CD4-positive, alpha-beta T cell treated with Interleukin-15 for 4 hours (primary cell): ENCODE data around the gene CREB5.

ENCODE experiments used
- DNase-seq: peaks from one replicate; pipeline ENCODE4 v3.0.0-alpha.2; 2020; ENCODE audit warnings: low spot score

The CREB5 gene

DNA sequence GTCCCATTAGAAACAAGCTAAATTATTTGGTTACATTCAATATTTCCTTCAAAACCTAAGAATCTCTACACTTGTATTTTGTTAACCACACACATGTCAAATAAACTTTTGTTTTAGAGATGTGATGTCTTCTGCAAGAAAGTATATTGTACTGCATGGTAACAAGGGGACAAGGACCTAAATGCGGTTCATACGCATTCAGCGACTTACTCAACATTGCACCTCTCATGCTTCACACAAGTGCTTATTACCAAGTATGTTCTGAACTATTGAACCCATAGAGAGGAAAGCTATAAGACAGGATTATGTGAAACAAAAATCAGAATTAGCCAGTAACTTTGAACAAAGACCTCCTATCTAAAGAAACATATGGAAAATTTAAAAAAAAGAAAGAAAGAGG is 68.3 kb downstream of the CREB5 start:
- DNase-seq: no peak

DNA sequence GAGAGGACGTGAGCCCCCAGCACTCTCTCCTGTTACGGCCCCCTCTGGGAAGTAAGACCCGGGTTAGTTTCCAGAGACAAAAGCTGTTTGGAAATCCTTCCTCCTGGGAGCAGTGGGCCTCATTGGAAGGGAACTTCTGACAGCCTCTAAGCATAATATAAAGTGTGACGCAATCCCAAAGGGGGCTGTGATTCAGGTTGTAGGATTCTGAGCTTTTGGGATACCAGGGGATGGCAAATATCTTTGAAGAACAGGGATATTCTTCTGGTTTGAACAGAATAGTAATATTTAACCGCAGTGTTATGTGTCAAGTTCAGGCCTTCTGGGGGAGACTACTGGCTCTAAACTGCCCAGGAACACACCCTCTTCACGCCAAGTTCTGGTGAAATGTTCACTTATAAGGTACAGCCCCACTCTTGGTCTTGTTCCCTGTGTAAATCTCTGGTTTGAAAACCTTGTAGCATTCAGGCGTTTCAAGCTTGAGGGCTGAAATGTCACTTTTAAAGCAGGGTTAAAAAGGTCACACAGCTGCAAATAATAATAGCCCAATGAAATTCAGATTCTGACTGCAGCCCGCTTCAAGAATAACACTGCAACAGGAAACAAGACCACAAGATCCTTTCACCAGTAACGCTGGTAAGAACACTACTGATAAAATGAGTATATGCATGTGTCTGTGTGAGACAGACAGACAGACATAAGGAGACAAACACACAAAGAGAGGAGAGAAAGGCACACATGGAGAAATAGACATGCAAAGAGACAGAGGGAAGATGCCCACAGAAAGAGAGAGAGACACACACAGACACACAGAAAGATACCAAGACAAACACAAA is 69.0 kb downstream of the CREB5 start:
- no peak for DNase-seq

DNA sequence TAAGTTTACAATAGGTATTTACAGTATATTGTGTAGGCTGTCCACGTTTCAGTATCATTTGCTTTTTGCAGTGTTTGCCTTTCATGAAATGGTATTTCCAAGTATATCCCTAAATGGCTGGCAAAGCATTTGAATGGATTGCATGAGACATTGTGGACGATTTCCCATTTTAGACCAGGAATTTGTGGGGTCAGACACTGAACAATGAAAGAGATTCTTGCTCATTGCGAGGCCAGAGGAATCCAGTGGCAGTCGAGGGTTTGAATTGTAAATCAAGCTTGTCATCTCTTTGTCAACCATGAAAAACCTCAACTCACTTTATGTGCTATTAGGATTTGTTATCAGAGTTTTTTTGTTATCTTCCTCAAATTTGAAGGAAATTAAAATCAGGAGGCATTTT is 70.8 kb downstream of the CREB5 start:
- no peak for DNase-seq

DNA sequence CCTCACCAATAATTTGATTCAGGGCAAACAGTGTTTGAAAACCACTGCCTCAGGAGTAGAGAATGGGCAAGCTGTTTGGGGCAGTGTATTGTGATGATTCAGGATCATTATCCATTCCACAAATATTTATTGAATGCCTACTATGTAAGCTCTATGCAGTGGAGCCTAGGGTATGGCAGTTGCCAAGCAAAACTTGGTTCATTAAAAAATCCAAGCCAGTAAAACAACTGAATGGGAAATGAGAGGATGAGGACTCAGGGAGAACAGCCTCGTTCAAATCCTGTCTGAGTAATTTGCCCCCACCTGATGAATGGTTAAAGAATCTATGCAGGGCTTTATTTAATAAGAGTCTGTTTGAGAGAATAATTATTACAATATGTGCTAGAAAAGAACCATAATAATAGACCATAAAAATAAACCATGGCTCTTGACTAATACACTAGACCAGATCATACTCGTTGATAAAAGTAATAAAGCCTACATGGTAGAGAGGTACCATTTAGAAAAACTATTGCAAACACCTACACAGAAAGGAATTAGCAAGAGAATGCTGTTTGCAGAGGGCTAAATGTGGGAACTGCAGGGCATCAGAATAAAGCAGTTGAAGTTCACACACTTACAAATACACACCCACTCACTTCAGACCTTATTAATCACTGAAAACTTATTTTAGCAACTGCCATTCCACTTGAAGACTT is 71.7 kb downstream of the CREB5 start:
- no peak for DNase-seq

DNA sequence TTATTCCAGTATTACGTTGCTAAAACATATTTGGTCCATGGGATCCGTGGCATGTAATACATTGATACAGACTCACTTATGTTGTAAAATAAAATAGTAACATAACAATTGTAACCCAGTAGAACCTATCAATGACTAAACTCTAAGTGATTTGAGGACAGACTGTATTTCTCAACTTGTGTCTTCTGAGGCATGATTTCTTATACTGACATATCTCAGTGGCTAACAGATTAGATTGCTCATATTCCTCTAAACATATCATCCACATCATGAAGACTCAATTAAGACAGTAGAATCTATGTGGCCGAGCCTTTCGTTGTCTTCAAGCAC is 72.3 kb downstream of the CREB5 start:
- no peak for DNase-seq

DNA sequence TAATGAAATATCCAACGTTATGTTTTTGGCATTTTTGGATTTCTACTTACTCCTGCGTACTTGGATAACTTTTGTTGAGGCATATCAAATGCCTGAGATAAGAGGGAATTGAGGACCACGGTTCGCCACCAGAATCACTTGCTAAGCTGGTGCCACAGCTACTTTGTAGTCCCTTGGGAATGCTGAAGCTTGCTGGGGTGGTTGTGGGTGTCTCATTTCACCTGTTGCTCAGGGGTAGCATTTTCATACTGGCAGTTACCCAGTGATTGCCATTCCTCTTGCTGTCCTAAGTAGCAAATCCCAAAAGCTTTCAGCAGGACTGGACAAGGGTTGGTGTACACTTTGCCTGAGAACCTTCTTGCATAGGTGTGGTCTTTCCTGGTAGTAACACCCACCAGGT is 75.2 kb downstream of the CREB5 start:
- DNase-seq: no peak

DNA sequence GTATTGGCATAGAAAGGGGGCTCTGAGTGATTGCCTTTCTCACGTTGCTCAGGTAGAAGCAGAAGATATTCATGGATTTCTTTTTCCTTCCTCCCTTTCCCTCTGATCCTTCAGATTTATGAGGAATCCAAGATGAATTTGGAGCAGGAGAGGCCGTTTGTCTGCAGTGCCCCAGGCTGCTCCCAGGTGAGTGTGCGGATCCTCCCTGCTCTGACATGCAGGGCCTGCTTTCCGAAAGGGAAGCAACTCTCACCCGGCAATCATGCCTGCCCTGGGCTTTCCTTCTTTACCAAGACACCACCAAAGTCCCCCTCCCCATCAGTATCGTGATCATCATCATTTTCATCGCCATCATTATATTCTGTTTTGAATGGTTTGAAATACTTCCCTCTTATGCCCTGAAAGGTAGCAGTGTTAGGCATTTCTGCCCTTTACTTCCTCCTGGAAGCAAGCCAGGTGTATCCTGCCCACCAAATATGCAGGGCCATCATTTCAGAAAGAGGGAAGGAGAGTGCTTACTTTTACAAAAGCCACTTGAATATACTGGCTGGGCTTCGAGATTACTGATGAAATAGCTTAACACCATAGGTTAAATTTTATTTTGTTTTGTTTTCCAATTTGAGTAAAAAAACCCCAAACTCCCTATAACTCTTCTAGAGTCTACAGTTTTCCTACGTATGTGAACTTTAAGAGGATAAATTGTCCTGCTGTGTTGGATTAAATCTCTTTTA is 75.9 kb downstream of the CREB5 start:
- no peak for DNase-seq

DNA sequence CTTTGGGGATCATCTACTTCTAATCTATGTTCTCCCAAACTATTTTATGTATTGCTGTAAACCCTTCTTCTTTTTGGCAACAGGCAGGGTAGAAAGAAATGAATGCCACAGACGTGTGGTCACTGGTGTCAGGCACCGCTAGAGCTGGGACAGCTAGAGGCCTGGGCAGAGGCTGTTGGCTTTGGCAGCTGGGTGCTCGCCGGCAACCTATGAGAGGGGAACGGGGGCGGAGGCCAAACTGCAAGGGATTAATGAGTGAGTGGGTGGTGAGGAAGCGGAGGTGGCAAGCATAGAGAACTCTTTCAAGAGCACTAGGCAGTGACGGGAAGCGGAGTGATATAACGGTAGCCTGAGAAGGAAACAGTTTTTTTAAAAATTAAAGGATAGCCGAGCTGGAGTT is 78.5 kb downstream of the CREB5 start:
- DNase-seq: no peak

DNA sequence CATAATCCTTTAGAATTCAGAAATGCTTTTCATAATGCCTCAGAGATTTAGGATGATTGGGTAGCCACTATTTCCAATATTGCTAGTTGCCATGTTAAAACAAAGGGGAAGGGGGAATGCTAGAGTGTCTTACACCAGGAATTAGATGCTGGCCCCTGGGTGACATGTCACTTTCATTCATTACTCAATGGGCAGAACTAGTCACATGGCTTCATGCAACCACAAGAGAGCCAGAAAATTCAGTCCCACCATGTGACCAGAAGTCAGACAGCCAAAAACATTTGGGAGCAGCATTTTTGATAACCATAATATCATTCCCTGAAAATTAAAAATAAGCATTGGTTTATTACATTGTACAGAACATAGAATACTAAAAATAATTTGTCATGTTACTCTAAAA is 81.2 kb downstream of the CREB5 start:
- no peak for DNase-seq

DNA sequence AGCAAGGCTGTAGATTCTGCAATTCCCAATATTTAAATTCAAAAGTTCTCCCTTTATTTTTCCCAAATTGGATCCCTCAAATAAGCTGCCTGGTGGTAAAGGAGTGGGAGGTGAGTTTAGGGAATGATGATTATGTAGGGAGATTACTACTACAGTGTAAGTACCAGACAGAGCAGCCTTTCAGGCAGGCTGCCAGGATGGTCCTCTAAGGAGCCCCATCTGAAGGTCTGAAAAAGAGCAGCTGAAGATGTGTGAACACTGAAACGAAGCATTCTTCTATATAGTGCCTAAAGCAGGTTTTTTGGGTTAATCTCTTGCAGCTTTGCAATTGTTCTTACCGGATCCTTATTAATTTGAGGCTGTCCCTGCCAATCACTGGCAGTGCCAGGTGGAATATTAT is 84.7 kb downstream of the CREB5 start:
- no peak for DNase-seq

DNA sequence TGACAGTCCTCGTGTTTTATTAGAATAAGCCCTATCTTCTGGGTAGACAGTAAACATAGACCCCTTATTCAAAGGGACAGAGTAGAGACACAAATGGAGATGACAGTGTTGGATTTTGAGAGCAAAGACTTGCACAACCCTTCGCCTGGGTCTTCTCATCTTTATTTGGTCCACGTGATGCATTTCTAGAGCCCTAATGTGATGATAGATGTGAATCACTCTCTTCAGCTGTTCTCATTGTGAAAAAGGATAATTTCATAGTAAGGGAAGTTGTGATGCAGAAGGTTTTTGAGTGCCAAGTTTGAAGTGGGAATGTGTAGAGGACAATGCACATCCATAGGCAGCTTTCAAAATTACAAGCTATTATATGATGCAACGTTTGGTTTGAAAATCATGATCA is 86.3 kb downstream of the CREB5 start:
- no peak for DNase-seq

DNA sequence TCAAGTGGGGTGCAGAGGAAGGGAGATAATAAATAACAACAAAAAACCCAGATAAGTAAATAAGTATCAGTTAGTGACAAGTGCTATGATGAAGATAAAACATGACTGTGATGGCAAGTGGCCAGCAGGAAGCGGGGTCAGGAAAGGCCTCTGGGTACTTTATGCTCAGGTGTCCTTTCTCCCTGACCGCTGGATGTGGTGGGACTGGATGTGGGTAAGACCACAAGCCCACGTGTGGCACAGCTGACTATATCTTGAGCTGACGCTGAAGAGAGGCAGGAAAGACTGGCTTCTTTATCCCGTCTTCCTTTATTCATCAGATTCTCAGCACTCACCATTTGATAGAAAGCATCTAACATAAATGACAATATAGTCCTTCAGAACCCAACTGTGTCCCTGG is 87.8 kb downstream of the CREB5 start:
- no peak for DNase-seq

DNA sequence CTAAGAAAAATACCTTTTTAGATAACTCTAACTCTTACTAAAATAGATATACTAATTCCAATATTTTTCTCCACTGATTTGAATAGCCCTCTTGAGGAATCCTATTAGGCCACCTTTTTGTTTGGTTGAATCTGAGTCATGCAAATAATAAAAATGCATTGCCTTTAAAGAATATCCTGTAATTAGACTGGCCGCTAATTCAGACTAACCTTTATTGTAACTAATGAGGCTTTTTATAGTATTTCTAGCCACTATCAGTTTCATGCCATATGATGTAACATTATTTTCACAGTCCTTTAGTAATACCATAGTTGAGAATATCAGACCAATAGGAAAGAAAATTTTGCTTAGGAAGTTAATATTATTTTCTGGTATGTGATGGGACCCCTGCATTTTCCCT is 90.1 kb downstream of the CREB5 start:
- no peak for DNase-seq

DNA sequence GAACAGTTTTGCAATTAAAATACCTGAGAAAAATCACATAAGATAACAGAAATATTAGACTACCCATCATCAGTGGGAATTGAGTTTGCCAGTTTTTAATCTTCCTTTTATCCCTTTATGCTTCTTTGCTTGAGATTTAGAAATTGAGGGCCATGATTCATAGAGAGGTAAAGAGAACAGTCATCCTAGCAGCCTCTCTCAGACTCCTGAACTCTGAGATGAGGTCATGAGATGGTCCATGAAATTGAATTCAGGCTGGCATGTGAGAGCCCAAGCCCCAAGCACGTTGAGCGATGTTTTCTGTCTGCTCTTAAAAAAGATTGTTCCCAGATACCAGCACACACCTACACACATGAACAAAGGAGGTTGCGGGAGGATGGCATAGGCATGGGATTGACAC is 91.1 kb downstream of the CREB5 start:
- no peak for DNase-seq

DNA sequence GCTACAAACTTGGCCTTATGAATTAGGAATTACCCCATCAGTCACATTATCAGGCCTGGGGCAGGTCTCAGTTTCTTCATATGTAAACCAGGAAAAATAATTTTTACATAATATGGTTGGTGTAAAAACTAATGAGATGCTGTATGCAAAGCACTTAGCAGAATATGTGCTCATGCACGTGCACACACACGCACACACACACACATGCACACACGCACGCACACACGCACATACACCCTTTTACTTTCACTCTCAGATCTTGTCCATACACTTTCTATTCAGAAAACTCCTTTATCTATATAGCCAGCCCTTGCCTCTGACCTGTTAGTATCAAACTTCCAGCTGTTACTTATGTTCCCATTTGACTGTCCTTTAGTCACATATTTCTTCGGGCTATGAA is 92.7 kb downstream of the CREB5 start:
- no peak for DNase-seq

DNA sequence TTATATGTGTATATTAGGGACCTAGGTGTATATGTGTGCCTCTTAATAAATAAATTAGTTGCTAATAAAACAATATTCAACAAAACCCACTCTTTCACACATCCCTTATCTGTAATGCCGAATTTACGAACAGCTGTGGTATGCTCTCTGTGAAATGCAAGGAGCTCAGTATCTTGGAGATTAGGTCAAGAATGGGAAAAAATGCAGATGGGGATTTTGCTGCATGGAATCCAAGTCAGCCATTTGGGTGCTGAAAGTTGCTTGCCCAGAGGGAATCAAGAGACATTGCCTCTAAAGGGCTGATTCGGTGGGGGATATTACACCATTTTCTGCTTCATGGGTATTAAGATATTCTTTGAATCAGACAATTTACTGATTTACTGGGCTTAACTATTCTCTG is 93.5 kb downstream of the CREB5 start:
- no peak for DNase-seq

DNA sequence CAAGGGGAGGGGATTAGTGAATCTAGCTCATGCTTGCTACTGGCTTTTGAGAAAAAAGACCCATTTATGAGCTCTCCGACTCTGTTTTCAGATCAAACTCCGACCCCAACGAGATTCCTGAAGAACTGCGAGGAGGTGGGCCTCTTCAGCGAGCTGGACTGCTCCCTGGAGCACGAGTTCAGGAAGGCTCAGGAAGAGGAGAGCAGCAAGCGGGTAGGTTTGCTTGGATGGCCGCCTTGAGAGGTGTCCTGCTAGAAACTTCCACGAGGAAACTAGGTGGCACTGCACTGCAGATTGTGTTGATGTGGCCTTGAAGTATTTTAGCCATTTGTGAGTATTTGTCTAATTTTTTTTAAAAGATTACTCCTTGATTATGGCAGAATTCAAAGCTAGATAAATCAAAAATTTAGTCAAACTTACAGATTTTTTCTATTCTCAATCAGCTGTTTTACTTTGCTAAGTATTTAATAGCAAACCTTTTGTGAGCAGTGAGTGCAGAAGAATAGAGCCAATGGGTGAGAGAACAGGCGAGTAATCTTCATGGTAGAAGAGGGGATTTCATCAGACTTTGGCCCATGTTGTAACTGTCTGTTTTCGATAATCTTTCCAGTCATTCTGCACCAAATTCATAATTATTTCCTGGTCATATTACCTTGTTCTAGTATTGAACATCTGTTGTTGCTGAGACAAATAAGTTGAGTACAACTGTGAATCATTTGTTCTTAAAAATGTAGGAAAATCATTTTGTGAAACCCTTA is 95.4 kb downstream of the CREB5 start:
- no peak for DNase-seq

DNA sequence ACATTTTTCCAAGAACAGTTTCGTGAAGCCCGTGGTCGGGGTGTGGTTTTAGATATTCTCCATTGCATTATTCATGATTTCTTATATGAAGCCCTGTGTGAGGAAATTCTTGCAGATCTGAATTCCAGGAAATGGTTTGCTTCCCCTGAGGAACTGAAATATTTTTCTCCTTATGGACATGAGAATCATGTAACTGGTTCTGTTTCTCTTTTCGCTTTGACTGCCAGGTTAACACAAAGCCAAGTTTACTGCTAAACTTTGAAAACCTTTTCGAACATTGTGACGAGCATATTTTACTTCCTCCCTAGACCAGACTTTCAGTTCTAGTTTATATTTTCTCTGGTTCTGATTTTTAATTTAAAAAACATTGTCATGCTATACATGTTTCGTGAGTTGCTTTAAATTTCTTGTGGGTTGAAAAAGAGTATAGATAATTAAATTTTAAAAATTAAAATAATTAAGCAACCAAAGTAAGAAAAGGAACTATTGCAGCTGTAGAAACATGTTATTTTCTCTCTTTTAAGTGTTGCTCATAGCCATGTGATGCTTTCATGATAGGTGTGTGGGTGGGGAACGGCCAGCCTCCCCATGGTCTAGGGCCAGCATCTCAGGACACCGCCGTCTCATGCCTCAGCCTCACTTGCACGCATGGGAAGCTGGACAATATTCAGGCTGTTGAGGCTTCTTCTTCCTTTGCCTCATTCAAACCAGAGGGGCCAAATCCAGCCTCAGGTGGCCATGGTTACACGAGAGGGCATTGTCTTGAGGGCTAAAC is 97.1 kb downstream of the CREB5 start:
- no peak for DNase-seq

DNA sequence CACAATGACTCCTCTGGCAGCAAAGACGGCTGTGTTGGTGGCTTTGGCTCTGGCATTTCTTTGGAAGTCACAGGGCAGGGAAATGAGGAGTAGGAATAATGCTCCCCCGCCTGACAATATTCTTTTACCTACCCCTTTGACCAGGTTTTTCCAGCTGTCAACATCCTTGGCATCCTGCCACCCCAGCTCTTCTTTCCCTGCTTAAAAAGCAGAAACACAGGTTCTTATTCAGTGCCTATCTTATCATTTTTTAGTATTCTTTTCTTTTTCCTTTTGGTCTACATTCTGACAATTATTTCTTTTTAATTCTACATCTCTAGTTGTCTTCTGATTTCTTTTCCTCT is 97.7 kb downstream of the CREB5 start:
- DNase-seq: no peak

DNA sequence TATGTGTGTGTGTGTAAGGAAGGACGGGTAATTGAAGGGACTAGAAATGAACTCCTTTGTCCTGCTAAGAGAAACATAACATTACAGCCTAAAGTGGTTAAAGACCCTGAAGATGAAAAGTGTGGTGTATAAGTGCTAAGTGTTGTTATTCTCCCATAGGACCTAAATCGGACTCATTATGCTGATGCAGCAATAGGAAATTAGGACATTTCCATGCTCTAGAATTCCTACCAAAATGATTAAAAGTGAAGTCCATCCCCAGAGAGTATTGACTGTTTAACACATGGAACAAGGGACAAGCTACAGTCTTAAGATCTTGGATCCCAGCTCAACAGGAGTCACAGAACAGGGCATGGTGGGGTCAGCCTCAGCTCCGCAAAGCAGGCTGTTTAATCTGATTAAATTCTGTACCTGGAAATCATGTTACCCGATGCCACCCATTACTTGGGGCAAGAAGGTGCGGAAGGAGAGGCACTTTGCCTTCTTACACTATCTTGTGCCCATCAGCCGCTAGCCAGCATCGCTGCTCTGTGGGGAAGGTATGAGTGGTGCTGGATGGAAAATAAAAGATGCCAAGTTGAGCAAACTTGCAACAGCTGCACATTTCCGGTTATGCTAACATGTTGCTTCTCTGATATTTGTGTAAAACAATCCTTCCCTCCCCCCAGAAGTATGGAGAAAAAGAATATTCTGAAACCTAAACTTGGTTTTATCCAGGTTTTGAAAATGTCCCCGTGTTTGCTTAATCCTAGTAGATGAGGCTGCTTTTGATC is 100.5 kb downstream of the CREB5 start:
- DNase-seq: no peak
